Measurements from ENCODE around the gene ERCC3.

DNA sequence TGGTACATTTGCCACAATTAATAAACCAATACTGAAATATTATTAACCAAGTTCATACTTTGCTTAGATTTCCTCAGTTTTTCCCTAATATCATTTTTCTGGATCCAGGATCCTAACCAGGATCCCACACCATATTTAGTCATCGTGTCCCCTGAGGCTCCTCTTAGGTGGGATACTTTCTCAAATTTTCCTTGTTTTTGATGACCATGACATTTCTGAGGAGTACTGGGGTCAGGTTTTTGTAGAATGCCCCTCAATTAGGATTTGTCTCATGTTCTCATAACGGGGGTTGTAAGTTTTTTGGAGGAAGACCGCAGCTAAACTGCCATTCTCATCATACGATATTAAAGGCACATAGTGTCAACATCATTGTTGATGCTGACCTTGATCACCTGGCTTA, 15.5 kb upstream of the ERCC3 start:
- TF ChIP-seq, protein P1, sequence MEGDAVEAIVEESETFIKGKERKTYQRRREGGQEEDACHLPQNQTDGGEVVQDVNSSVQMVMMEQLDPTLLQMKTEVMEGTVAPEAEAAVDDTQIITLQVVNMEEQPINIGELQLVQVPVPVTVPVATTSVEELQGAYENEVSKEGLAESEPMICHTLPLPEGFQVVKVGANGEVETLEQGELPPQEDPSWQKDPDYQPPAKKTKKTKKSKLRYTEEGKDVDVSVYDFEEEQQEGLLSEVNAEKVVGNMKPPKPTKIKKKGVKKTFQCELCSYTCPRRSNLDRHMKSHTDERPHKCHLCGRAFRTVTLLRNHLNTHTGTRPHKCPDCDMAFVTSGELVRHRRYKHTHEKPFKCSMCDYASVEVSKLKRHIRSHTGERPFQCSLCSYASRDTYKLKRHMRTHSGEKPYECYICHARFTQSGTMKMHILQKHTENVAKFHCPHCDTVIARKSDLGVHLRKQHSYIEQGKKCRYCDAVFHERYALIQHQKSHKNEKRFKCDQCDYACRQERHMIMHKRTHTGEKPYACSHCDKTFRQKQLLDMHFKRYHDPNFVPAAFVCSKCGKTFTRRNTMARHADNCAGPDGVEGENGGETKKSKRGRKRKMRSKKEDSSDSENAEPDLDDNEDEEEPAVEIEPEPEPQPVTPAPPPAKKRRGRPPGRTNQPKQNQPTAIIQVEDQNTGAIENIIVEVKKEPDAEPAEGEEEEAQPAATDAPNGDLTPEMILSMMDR (IDR thresholded peaks at IDR 0.05), result no peak
- no peak for TF ChIP-seq POLR2AphosphoS5 (IDR thresholded peaks at IDR 0.05)

All from stomach (tissue), 4 donors.